ENCODE results near the gene MST1R.

The MST1R gene

DNA sequence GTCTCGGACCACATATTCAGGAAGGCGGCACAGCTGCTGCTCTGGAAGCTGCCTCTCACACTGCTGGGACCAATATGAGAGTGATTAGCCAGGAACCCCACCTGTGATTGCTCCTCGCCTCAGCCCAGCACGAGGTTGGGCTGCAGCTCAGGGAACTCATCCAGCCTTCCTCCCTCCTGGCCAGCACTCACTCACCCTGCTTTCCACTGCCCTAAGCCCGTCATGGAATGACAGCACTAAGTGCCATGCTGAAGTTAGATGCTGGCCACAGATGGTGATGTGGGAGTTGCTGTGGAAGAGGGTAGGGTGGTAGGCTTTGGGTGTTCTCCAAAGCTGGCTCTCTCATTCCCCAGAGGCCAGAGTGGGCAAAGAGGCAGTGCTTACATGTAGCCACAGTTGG is 7.3 kb downstream of the MST1R start:
- no peak overlapping the region for H3K27ac ChIP-seq (ENCODE audit: poor library complexity, severe bottlenecking)
- no peaks in the 10 kb centered on the region for H3K9me3 ChIP-seq (ENCODE audit: severe bottlenecking)
- H3K27me3 ChIP-seq (ENCODE audit: insufficient read depth, poor library complexity, severe bottlenecking): no peaks in the 10 kb centered on the region
- DNase-seq (ENCODE audit: low spot score): no peak
- peaks cover 89% of the 10 kb centered on the region for H3K36me3 ChIP-seq (ENCODE audit: low read depth)
- ATAC-seq (ENCODE audit: low read depth): no peak
- H3K4me3 ChIP-seq (ENCODE audit: severe bottlenecking): no peak overlapping the region
- peaks cover 12% of the 10 kb centered on the region for H3K4me1 ChIP-seq (ENCODE audit: insufficient read depth, poor library complexity, severe bottlenecking)
- TF ChIP-seq, protein P1, sequence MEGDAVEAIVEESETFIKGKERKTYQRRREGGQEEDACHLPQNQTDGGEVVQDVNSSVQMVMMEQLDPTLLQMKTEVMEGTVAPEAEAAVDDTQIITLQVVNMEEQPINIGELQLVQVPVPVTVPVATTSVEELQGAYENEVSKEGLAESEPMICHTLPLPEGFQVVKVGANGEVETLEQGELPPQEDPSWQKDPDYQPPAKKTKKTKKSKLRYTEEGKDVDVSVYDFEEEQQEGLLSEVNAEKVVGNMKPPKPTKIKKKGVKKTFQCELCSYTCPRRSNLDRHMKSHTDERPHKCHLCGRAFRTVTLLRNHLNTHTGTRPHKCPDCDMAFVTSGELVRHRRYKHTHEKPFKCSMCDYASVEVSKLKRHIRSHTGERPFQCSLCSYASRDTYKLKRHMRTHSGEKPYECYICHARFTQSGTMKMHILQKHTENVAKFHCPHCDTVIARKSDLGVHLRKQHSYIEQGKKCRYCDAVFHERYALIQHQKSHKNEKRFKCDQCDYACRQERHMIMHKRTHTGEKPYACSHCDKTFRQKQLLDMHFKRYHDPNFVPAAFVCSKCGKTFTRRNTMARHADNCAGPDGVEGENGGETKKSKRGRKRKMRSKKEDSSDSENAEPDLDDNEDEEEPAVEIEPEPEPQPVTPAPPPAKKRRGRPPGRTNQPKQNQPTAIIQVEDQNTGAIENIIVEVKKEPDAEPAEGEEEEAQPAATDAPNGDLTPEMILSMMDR (IDR thresholded peaks at IDR 0.05; ENCODE audit: poor library complexity, severe bottlenecking): no peak

DNA sequence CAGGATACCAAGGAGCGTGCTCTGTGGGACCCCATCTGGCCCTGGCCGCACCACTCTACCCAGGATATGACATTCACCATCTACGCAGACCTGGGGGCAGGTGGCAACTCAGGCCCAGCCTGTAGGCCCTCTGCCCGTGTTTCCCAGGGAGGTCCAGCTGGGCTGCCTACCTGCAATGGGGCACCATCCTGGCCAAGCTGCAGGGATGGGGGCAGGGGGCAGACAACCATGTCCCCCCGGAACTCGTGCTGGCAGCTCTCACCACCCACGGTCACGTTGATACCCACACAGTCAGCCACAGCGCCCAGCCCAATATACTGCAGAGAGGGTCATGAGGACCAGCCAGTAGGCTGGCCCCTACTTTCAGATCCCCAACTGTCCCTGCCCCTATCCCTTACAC is 7.9 kb downstream of the MST1R start:
- no peak for DNase-seq (ENCODE audit: low spot score)
- peaks cover 90% of the 10 kb centered on the region for H3K36me3 ChIP-seq (ENCODE audit: low read depth)
- TF ChIP-seq, protein P1 (IDR thresholded peaks at IDR 0.05; ENCODE audit: poor library complexity, severe bottlenecking): no peak
- ATAC-seq (ENCODE audit: low read depth): no peak
- H3K27me3 ChIP-seq (ENCODE audit: insufficient read depth, poor library complexity, severe bottlenecking): no peaks in the 10 kb centered on the region
- H3K4me3 ChIP-seq (ENCODE audit: severe bottlenecking): no peak overlapping the region
- H3K4me1 ChIP-seq (ENCODE audit: insufficient read depth, poor library complexity, severe bottlenecking): peaks cover 12% of the 10 kb centered on the region
- no peaks in the 10 kb centered on the region for H3K9me3 ChIP-seq (ENCODE audit: severe bottlenecking)
- H3K27ac ChIP-seq (ENCODE audit: poor library complexity, severe bottlenecking): no peak overlapping the region

DNA sequence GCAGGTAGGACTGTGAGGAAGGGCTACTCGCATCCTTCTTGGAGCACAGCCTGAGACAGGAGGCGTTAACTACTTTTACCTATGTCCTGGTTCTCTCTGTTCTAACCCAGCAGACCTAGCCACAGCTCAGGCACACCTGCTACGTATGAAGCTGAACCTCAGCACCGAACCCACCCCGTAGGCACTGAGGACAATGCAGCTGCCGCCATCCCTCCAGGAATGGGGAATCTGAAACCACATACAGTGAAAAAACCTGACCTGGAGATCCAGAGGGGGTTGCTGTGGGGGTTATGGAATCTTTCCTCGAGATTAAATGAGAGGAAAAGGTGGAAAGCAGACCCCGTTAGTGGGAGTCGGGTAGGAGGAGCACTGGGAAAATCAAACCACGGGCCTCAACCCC is 14.4 kb downstream of the MST1R start:
- H3K9me3 ChIP-seq (ENCODE audit: severe bottlenecking): no peaks in the 10 kb centered on the region
- peaks cover 66% of the 10 kb centered on the region for H3K36me3 ChIP-seq (ENCODE audit: low read depth)
- ATAC-seq (ENCODE audit: low read depth) (no peak), DNase-seq (ENCODE audit: low spot score) (no peak)
- TF ChIP-seq, protein P1 (IDR thresholded peaks at IDR 0.05; ENCODE audit: poor library complexity, severe bottlenecking): no peak
- no peak overlapping the region for H3K27ac ChIP-seq (ENCODE audit: poor library complexity, severe bottlenecking)
- H3K4me1 ChIP-seq (ENCODE audit: insufficient read depth, poor library complexity, severe bottlenecking): no peaks in the 10 kb centered on the region
- no peak overlapping the region for H3K4me3 ChIP-seq (ENCODE audit: severe bottlenecking)
- no peaks in the 10 kb centered on the region for H3K27me3 ChIP-seq (ENCODE audit: insufficient read depth, poor library complexity, severe bottlenecking)

DNA sequence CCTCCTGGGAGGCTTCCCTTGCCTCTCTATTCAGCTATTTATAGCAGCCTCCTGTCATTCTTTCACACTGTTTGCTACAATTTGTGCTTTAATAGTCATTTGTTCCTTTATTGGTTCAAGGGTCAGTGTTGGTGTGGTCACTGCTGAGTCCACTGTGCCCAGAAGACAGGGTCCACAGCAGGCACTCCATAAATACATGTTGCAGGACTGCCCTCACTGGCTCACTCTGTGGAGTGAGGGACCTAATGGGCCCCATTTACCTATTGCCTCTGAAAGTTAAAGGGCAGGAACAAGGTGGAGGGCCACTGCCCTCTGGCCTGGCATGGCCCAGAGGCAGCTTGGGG is 16.8 kb downstream of the MST1R start:
- Histone ChIP-seq H3K36me3 (ENCODE audit: low read depth) (peaks cover 45% of the 10 kb centered on the region), H3K27ac (ENCODE audit: poor library complexity, severe bottlenecking) (no peak overlapping the region), H3K4me3 (ENCODE audit: severe bottlenecking) (no peak overlapping the region), H3K4me1 (ENCODE audit: insufficient read depth, poor library complexity, severe bottlenecking) (no peaks in the 10 kb centered on the region), H3K9me3 (ENCODE audit: severe bottlenecking) (no peaks in the 10 kb centered on the region), H3K27me3 (ENCODE audit: insufficient read depth, poor library complexity, severe bottlenecking) (no peaks in the 10 kb centered on the region)
- TF ChIP-seq, protein P1 (IDR thresholded peaks at IDR 0.05; ENCODE audit: poor library complexity, severe bottlenecking): no peak
- no peak for DNase-seq (ENCODE audit: low spot score)
- no peak for ATAC-seq (ENCODE audit: low read depth)

DNA sequence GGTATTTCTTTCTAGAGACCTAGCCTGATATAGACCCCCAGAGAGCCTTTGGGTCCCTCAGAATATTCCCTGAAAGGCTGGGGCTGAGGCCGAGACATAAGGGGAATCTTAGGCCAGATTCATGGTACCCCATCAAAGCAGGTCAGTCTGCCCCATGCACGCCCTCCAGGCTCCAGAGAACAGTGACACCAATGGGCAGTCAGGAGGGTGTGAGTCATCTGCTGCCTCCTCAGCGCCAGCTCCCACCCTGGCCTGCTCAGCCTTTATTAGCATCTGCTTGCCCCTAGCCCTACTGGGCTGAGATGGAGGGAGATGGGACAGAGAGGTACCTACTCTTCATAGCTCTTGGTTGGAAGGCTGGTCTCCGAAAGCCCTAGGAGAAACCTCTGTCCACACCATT is 19.7 kb downstream of the MST1R start:
- H3K36me3 ChIP-seq (ENCODE audit: low read depth): peaks cover 16% of the 10 kb centered on the region
- no peak overlapping the region for H3K4me3 ChIP-seq (ENCODE audit: severe bottlenecking)
- no peak overlapping the region for H3K27ac ChIP-seq (ENCODE audit: poor library complexity, severe bottlenecking)
- no peaks in the 10 kb centered on the region for H3K27me3 ChIP-seq (ENCODE audit: insufficient read depth, poor library complexity, severe bottlenecking)
- H3K9me3 ChIP-seq (ENCODE audit: severe bottlenecking): no peaks in the 10 kb centered on the region
- DNase-seq (ENCODE audit: low spot score): no peak
- H3K4me1 ChIP-seq (ENCODE audit: insufficient read depth, poor library complexity, severe bottlenecking): no peaks in the 10 kb centered on the region
- peak; percentile 18; the same call in 2 of the 3 replicates for ATAC-seq (ENCODE audit: low read depth)
- TF ChIP-seq, protein P1 (IDR thresholded peaks at IDR 0.05; ENCODE audit: poor library complexity, severe bottlenecking): no peak

All from RWPE2 (cell line).